Large intestine (tissue), 12 donors: Measurements from ENCODE around the gene SLC45A1. TPM values are rescaled to one million over a fixed set of nuclear protein-coding genes. Genes with fewer than 3 reads are reported as not detected.
"Not testable (repeated sequence)": the region's sequence is repeated elsewhere in the genome, so short reads cannot be mapped to it uniquely, and the experiment has no call there.

Experiments
- DNase-seq, 2 donors: peaks; one replicate each; pipeline versions ENCODE4 v3.0.0 to v3.0.0-alpha.2; 2013
- H3K27ac ChIP-seq: one replicate; pipeline ENCODE4 v1.5.1; 2013; ENCODE audit warnings: low read length
- H3K27me3 ChIP-seq: 2 replicates; pipeline ENCODE4 v1.6.1; 2013; ENCODE audit warnings: low read length; ENCODE audit not compliant: control insufficient read depth, insufficient read depth
- H3K36me3 ChIP-seq: 2 replicates; pipeline ENCODE4 v1.6.1; 2013; ENCODE audit warnings: low read length; ENCODE audit not compliant: control insufficient read depth, insufficient read depth
- H3K4me1 ChIP-seq: one replicate; pipeline ENCODE4 v1.6.1; 2013; ENCODE audit warnings: low read length; ENCODE audit not compliant: control insufficient read depth, insufficient read depth
- H3K4me3 ChIP-seq: one replicate; pipeline ENCODE4 v1.5.1; 2013; ENCODE audit warnings: low read length
- H3K9me3 ChIP-seq: one replicate; pipeline ENCODE4 v1.6.1; 2013; ENCODE audit warnings: mild to moderate bottlenecking, low read depth, low read length, moderate library complexity; ENCODE audit not compliant: control insufficient read depth
- WGBS: methylation state at CpG from one replicate; pipeline ENCODE4 v1.1.5; 2013; ENCODE audit warnings: low lambda C conversion rate; ENCODE audit not compliant: insufficient coverage; 5-methylcytosine and 5-hydroxymethylcytosine counted together
- long read RNA-seq, 11 donors: transcript quantifications; one replicate each; lab custom pipeline, GENCODE V29; 2026
- polyA plus RNA-seq: library from polyadenylated mRNA; unstranded; fragments of 120-200 nt; gene quantifications from one replicate; pipeline ENCODE4 v1.2.1, GENCODE V29; 2013

The SLC45A1 gene
- polyA plus RNA-seq, result 2.0 TPM
- long read RNA-seq, donor 1, partial matches to known transcripts, result 0 of 1 reads
- long read RNA-seq, donor 1, other reads (novel, unspliced or antisense), result 0 of 1 reads
- long read RNA-seq, donor 2, result 0 reads
- long read RNA-seq, donor 3, result 0 reads
- long read RNA-seq, donor 4, result 0 reads
- long read RNA-seq, donor 5, result 0 reads
- long read RNA-seq, donor 6, partial matches to known transcripts, result 0 of 2 reads
- long read RNA-seq, donor 6, other reads (novel, unspliced or antisense), result 0 of 2 reads
- long read RNA-seq, donor 7, partial matches to known transcripts, result 0 of 1 reads
- long read RNA-seq, donor 7, other reads (novel, unspliced or antisense), result 0 of 1 reads
- long read RNA-seq, donor 8, partial matches to known transcripts, result 0 of 1 reads
- long read RNA-seq, donor 8, other reads (novel, unspliced or antisense), result 0 of 1 reads
- long read RNA-seq, donor 9, partial matches to known transcripts, result 0 of 1 reads
- long read RNA-seq, donor 9, other reads (novel, unspliced or antisense), result 0 of 1 reads
- long read RNA-seq, donor 10, partial matches to known transcripts, result 0 of 1 reads
- long read RNA-seq, donor 10, other reads (novel, unspliced or antisense), result 0 of 1 reads
- long read RNA-seq, donor 11, partial matches to known transcripts, result 0 of 1 reads
- long read RNA-seq, donor 11, other reads (novel, unspliced or antisense), result 0 of 1 reads

DNA sequence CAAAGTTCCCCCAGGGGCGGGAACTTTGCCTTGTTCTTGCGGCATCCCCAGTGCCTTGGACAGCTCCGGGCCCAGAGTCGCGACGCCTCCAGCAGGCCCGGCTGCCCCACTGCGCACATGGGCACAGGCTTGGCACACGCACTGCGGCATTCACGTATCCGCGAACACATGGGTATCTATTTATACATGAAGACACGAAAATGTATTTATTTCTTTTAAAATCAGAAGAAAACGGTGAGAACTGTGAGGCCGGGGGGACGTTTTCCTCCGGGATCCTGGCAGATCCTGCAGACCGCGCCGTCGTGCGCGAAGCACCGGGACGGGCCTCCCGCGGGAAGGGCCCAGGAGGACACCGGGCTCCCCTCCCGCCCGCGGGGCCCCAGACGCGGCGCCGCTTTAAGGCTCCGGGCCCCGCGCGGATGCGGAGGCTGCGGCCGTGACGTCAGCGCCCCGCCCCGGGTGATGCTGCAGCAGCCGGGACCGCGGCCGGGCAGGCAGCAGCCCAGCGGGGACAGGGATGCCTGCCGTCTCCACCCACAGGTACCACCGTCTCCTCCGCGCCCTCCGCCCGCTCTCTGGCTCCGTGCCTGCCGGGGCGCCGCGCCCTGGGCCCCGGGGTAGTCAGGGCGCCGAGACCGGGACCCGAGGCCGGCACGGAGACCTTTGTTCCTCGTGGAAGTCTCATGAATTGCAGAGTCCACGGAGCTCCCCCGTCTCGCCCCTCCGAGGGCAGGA lies at the start of gene SLC45A1:
SLC45A1 (plus strand) TSS at position 468 of the 735 bp plus-strand sequence. CDS start 6,216 bp downstream, outside the sequence.
- H3K36me3 ChIP-seq, result no peaks in the 10 kb centered on the region
- DNase-seq, result peak; percentile 48 to 73
- no CpG with 5 or more reads among the region's 75 CpGs for WGBS
- H3K4me1 ChIP-seq, result peaks cover 41% of the 10 kb centered on the region
- H3K27me3 ChIP-seq, result peaks cover 16% of the 10 kb centered on the region
- H3K27ac ChIP-seq, result no peak within 1 kb of the TSS
- H3K9me3 ChIP-seq, result peaks cover 2% of the 10 kb centered on the region
- peak within 1 kb of the TSS; percentile 50 for H3K4me3 ChIP-seq

DNA sequence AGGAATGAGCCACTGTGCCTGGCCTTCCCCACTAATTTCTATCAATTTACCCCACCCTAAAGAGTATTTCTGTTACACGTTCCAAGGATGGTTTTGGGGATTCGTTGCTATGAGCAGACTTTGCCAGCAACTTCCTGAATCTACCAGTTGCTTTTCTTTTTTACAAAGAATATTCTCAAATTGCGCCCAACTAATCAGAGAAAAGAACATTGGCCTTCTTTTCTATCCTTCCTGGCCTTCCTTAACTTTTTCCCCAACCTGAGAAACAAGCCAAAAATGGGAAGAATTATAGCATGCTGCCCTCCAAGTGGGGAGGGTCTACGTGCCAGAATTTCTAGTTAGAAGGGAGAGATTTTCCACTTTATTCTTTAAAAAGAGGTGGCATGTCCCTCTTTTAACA lies 44.9 kb upstream of the SLC45A1 start:
- Histone ChIP-seq H3K27ac (no peak overlapping the region), H3K4me3 (no peak overlapping the region), H3K9me3 (no peaks in the 10 kb centered on the region), H3K36me3 (no peaks in the 10 kb centered on the region), H3K27me3 (no peaks in the 10 kb centered on the region), H3K4me1 (no peaks in the 10 kb centered on the region)
- no CpG with 5 or more reads among the region's 4 CpGs for WGBS
- DNase-seq, result no peak

DNA sequence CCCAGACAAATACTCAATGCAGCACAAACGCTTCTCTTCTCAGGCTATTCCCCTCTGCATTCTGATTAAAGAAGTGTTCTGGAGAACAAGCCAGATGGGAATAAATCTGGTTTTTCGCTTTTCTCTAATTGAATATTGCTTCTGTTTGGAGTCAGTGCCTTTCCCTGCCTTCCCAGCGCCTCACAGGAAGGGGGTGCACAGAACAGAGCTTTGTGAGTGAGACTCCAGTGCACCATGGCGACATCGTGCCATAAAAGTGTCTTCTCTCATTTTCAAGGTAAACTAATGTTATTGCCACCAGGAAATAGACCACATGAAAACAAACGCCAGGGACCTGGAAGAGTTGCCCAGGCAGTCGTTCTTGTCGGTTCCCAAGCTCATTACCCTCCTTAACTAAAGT lies 43.6 kb upstream of the SLC45A1 start:
- WGBS, result 20% methylated on average over 2 of the region's 8 CpGs
- DNase-seq, result peak in 1 of 2 donors; percentile 57
- H3K27ac ChIP-seq, result no peak overlapping the region

DNA sequence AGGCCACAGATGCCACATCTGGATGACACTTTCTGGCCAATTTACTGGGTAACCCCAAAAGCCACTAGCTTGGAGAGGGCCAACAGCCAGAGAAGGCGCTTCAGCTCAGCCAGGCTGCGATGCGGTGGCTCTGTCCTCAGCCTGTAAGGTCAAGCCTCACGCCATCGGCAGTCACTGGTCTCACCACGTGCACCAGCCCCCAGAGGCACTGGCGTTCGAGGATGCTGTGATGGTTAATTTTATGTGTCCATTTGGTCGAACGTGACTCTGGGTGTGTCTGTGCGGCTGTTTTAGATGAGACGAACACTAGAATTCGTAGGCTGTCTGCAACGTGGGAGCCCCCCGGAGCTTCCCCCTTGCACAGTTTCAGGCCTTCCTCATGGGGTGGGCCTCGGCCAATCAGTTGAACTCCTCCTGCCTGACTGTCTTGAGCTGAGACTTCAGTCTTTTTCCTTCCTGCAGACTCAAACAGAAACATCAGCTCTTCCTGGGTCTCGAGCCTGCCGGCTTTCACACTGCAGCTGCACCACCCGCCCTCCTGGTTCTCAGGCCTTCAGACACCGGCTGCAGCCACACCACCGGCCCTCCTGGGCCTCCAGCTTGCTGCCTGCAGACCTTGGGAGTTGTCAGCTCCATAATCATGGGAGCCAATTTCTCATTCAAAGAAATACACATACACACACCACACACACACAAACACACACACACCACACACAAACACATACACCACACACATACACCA lies 41.6 kb upstream of the SLC45A1 start:
- H3K4me3 ChIP-seq, result no peak overlapping the region
- no peak for DNase-seq
- no CpG with 5 or more reads among the region's 21 CpGs for WGBS
- H3K9me3 ChIP-seq, result no peaks in the 10 kb centered on the region
- H3K36me3 ChIP-seq, result no peaks in the 10 kb centered on the region
- no peak overlapping the region for H3K27ac ChIP-seq
- H3K4me1 ChIP-seq, result no peaks in the 10 kb centered on the region
- no peaks in the 10 kb centered on the region for H3K27me3 ChIP-seq

More for the DNA sequence above, 43.6 kb upstream of the SLC45A1 start:
- no peak overlapping the region for H3K4me3 ChIP-seq
- no peaks in the 10 kb centered on the region for H3K36me3 ChIP-seq
- no peaks in the 10 kb centered on the region for H3K9me3 ChIP-seq
- no peaks in the 10 kb centered on the region for H3K27me3 ChIP-seq
- no peaks in the 10 kb centered on the region for H3K4me1 ChIP-seq

DNA sequence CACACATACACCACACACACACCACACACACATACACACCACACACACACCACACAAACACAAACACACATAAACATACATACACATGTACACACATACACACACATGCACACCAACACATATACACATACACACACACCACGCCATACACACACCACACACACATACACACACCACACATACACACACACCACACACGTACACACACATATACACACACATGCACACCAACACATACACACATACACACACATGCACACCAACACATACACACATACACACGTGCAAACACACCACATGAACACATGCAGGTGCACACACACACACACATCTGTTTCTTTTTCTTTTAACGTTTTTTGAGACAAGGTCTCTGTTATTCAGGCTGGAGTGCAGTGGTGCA lies 41.0 kb upstream of the SLC45A1 start:
- WGBS, result no CpG with 5 or more reads among the region's 4 CpGs
- DNase-seq, result no peak
- H3K4me3 ChIP-seq, result no peak overlapping the region
- H3K36me3 ChIP-seq, result no peaks in the 10 kb centered on the region
- H3K4me1 ChIP-seq, result peaks cover 2% of the 10 kb centered on the region
- no peaks in the 10 kb centered on the region for H3K9me3 ChIP-seq
- H3K27ac ChIP-seq, result no peak overlapping the region
- H3K27me3 ChIP-seq, result no peaks in the 10 kb centered on the region

DNA sequence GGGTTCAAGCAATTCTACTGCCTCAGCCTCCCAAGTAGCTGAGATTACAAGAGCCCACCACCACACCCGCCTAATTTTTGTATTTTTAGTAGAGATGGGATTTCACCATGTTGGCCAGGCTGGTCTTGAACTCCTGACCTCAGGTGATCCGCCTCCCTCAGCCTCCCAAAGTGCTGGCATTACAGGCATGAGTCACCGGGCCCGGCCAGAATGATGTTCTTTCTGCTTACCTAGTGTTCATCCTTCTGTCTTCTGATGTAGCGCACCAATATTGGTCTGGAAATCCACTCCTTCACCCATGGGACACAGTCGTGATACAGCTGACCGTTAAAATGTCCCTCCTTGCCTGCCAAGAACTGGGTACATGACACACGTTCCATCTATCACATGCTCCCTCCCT lies 39.2 kb upstream of the SLC45A1 start:
- WGBS, result no CpG with 5 or more reads among the region's 8 CpGs
- not testable (repeated sequence) for H3K4me3 ChIP-seq, H3K4me1 ChIP-seq, H3K36me3 ChIP-seq, H3K27me3 ChIP-seq, H3K27ac ChIP-seq, H3K9me3 ChIP-seq, DNase-seq

DNA sequence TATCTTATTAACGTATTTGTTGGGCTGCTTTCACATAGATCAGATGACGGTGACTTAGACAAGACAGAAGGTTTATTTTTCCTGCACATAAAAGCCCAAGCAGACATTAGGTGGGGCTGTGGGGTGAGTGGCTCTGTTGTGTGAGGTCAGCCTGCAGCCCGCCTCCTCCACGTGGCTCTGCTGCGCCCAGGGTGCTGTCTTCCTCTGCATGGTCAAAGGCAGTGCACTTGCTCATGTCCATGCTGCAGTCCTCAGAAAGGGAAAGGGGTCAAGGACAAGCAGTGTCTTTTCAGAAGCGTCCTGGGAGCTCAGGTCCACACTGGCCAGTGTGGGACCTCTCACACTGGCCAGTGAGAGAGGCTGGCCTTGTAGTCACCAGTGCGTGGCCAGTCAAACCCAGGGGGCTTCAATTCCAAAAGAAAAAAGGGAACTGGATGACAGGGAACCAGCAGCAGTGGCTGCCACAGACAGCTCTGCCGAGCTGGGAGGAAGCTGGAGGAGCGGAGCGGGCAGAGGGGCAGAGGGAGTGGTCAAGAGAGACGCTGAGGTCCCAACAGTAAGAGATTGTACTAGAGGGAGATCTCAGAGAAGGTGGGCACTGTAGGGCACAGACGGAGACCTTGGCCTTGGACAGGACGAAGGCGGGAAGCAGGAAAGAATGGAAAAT lies 35.9 kb upstream of the SLC45A1 start:
- Histone ChIP-seq H3K4me3 (no peak overlapping the region), H3K27ac (no peak overlapping the region), H3K4me1 (peaks cover 15% of the 10 kb centered on the region), H3K27me3 (no peaks in the 10 kb centered on the region), H3K36me3 (no peaks in the 10 kb centered on the region), H3K9me3 (no peaks in the 10 kb centered on the region)
- peak in 1 of 2 donors; percentile 47 for DNase-seq
- WGBS, result no CpG with 5 or more reads among the region's 14 CpGs

DNA sequence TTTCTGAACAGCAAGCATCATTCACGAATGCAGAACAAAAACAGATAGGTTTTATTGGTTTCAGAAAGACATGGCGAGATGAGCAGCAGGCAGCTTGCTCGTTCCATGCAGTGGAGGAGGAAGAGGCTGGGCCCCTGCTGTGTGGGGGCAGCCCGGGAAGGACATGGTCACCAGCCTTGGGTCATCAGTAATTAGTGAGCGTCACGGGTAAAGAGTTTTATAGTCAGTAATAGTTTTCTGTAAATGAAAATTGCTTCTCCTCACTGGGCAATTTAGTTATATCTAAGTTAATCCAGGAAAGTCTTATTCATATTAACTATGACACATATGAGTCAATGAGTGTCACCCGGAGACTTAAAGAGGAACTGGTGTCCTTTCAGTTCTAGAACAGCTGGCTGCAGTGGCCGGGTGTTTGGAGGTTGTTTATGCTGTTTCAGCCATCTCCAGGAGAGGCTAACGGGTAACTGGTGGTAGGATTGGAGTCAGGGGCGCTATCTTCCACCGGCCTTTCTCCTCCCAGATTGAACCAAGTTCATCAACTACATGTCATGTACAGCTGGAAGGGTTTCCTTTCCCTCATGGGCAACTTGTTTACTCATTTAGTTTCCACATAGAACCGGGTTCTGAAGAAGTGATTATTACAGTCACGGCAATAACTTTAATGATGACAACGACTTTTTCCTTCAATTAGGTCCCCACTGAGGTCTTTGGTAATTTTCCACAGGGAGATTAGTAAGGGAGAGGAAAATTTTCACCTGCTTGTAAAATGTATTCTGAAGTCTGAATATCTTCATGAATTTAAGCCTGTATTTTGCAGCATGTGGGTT lies 34.6 kb upstream of the SLC45A1 start:
- 90% methylated on average over 2 of the region's 14 CpGs for WGBS

DNA sequence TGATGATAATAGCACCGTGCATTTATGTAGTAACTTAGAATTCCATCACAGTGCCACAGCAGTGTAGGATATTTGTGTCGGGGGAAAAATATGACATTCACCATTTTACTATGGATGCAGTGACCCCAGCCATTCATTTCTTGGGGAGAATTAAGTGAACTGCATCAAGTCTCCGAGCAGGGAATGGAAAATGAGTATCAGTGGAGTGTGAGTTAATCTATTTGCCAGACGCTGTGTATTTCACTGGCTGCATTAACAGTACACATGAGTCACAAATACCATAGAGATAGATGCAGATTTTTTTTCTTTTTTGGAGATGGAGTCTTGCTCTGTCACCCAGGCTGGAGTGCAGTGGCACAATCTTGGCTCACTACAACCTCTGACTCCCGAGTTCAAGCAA lies 33.8 kb upstream of the SLC45A1 start:
- Histone ChIP-seq H3K4me1 (peaks cover 15% of the 10 kb centered on the region), H3K9me3 (no peaks in the 10 kb centered on the region), H3K27ac (no peak overlapping the region), H3K27me3 (no peaks in the 10 kb centered on the region), H3K36me3 (no peaks in the 10 kb centered on the region), H3K4me3 (no peak overlapping the region)
- DNase-seq, result no peak
- WGBS, result 100% methylated on average over 1 of the region's 5 CpGs

More for the DNA sequence above, 34.6 kb upstream of the SLC45A1 start:
- Histone ChIP-seq H3K4me3 (no peak overlapping the region), H3K9me3 (no peaks in the 10 kb centered on the region), H3K27ac (no peak overlapping the region), H3K36me3 (no peaks in the 10 kb centered on the region), H3K4me1 (peaks cover 15% of the 10 kb centered on the region), H3K27me3 (no peaks in the 10 kb centered on the region)
- peak in 1 of 2 donors; percentile 31 for DNase-seq
